H1 (cell line): ENCODE results near the gene ZBTB40.

Experiments used
- CHD2 ChIP-seq: IDR thresholded peaks from 2 replicates; pipeline ENCODE4 v1.6.1; 2012; ENCODE audit warnings: low read length, improper control_type of control experiment
- EP300 ChIP-seq, 2 experiments: IDR thresholded peaks; 1 replicate in 1 of 2; 2 replicates in 1 of 2; pipeline ENCODE4 v1.6.1; 2011 to 2012; ENCODE audit warnings: low read depth in 2 of 2, low read length in 2 of 2, mild to moderate bottlenecking in 2 of 2, borderline replicate concordance in 1 of 2, inconsistent platforms in 1 of 2, moderate library complexity in 1 of 2
- EZH2 ChIP-seq: fragments of 200-600 bp; sonication (generic); IDR thresholded peaks from 2 replicates; pipeline ENCODE4 v1.7.1; 2012; ENCODE audit warnings: low read depth, mild to moderate bottlenecking, moderate library complexity, low read length, inconsistent platforms; ENCODE audit not compliant: severe bottlenecking
- JUND ChIP-seq: IDR thresholded peaks from 2 replicates; pipeline ENCODE4 v1.6.1; 2011; ENCODE audit warnings: mild to moderate bottlenecking, improper control_type of control experiment, low read length
- KDM1A ChIP-seq: fragments of 200-600, 300-600 bp; sonication (generic); IDR thresholded peaks from 2 replicates; pipeline ENCODE4 v1.7.1; 2016; ENCODE audit warnings: mild to moderate bottlenecking, low read length, borderline replicate concordance
- NANOG ChIP-seq: IDR thresholded peaks from 2 replicates; pipeline ENCODE4 v1.6.1; 2011; ENCODE audit warnings: low read length, low read depth, mild to moderate bottlenecking, inconsistent platforms; ENCODE audit not compliant: insufficient read depth, poor library complexity, severe bottlenecking
- POLR2A ChIP-seq, 2 experiments: IDR thresholded peaks; 1 replicate in 1 of 2; 2 replicates in 1 of 2; pipeline ENCODE4 v1.6.1; 2011; ENCODE audit warnings: low read depth in 2 of 2, low read length in 2 of 2, mild to moderate bottlenecking in 2 of 2; ENCODE audit errors: control extremely low read depth in 1 of 2
- POLR2AphosphoS5 ChIP-seq: IDR thresholded peaks from 2 replicates; pipeline ENCODE4 v1.6.1; 2011; ENCODE audit warnings: low read depth, low read length
- RBBP5 ChIP-seq: IDR thresholded peaks from 2 replicates; pipeline ENCODE4 v1.7.1; 2012; ENCODE audit warnings: low read depth, mild to moderate bottlenecking, inconsistent platforms, low read length, moderate library complexity, borderline replicate concordance
- RFX5 ChIP-seq: IDR thresholded peaks from 2 replicates; pipeline ENCODE4 v1.6.1; 2011; ENCODE audit warnings: low read depth, low read length, improper control_type of control experiment, borderline replicate concordance
- SP2 ChIP-seq: IDR thresholded peaks from 2 replicates; pipeline ENCODE4 v1.6.1; 2012; ENCODE audit warnings: mild to moderate bottlenecking, low read length, inconsistent platforms
- TAF1 ChIP-seq: IDR thresholded peaks from 2 replicates; pipeline ENCODE4 v1.6.1; 2011; ENCODE audit warnings: mild to moderate bottlenecking, low read depth, low read length
- YY1 ChIP-seq: IDR thresholded peaks from 2 replicates; pipeline ENCODE4 v1.6.1; 2011; ENCODE audit warnings: low read depth, mild to moderate bottlenecking, low read length
- TF ChIP-seq, protein P1 (sequence below), 3 experiments: IDR thresholded peaks; 1 replicate in 2 of 3; 2 replicates in 1 of 3; pipeline versions ENCODE4 v1.5.1 to v1.6.1; 2011; ENCODE audit warnings: low read length in 3 of 3, mild to moderate bottlenecking in 3 of 3, inconsistent platforms in 2 of 3, low read depth in 1 of 3, moderate library complexity in 1 of 3; ENCODE audit not compliant: insufficient read depth in 1 of 3; ENCODE audit errors: control extremely low read depth in 1 of 3

DNA sequence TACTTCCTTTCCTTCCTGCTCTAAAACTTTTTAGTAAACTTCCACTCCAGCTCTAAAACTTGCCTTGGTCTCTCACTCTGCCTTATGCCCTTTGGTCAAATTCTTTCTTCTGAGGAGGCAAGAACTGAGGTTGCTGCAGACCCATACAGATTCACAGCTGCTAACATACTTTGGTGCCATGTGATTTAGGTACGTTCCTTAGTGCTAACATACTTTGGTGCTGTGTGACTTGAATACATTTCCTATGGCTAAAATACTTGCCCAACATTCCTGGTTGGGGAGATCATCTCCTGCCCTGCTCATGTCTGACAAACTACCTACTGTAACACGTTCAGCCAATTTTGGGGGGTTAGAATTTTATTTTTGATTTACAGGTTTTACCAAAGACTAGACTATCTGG lies 6.8 kb upstream of the ZBTB40 start:
- TF ChIP-seq EZH2: no peak
- TF ChIP-seq YY1: no peak
- no peak for TF ChIP-seq EP300 (IDR thresholded peaks at IDR 0.05; ENCODE audit: borderline replicate concordance in 1 of 2, low read depth in 2 of 2, low read length in 2 of 2)
- TF ChIP-seq, protein P1, sequence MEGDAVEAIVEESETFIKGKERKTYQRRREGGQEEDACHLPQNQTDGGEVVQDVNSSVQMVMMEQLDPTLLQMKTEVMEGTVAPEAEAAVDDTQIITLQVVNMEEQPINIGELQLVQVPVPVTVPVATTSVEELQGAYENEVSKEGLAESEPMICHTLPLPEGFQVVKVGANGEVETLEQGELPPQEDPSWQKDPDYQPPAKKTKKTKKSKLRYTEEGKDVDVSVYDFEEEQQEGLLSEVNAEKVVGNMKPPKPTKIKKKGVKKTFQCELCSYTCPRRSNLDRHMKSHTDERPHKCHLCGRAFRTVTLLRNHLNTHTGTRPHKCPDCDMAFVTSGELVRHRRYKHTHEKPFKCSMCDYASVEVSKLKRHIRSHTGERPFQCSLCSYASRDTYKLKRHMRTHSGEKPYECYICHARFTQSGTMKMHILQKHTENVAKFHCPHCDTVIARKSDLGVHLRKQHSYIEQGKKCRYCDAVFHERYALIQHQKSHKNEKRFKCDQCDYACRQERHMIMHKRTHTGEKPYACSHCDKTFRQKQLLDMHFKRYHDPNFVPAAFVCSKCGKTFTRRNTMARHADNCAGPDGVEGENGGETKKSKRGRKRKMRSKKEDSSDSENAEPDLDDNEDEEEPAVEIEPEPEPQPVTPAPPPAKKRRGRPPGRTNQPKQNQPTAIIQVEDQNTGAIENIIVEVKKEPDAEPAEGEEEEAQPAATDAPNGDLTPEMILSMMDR (IDR thresholded peaks at IDR 0.05; ENCODE audit: control extremely low read depth in 1 of 3, insufficient read depth in 1 of 3, low read depth in 1 of 3, low read length in 3 of 3): no peak
- TF ChIP-seq POLR2A (IDR thresholded peaks at IDR 0.05; ENCODE audit: control extremely low read depth in 1 of 2, low read depth in 2 of 2, low read length in 2 of 2): no peak
- TF ChIP-seq POLR2AphosphoS5: no peak
- no peak for TF ChIP-seq RBBP5
- no peak for TF ChIP-seq SP2
- no peak for TF ChIP-seq JUND
- no peak for TF ChIP-seq TAF1
- no peak for TF ChIP-seq KDM1A
- TF ChIP-seq RFX5: no peak
- no peak for TF ChIP-seq CHD2
- TF ChIP-seq NANOG: no peak
